Activated CD4-positive, CD25-positive, alpha-beta regulatory T cell treated with anti-CD3 and anti-CD28 coated beads, Interleukin-2, amount 50 U/mL, for 24 hours (primary cell): ENCODE measurements around the gene PEX5.
A peak's percentile ranks its signal among the peaks of the same experiment; 100 is the strongest.

Experiments
- ATAC-seq, 2 donors: fragments of 150-1000 bp; cut with Tn5 transposase; one replicate each; pipeline ENCODE4 v1.10.0; 2021; ENCODE audit warnings: mild to moderate bottlenecking in 1 of 2, moderate library complexity in 1 of 2

Gene PEX5

DNA sequence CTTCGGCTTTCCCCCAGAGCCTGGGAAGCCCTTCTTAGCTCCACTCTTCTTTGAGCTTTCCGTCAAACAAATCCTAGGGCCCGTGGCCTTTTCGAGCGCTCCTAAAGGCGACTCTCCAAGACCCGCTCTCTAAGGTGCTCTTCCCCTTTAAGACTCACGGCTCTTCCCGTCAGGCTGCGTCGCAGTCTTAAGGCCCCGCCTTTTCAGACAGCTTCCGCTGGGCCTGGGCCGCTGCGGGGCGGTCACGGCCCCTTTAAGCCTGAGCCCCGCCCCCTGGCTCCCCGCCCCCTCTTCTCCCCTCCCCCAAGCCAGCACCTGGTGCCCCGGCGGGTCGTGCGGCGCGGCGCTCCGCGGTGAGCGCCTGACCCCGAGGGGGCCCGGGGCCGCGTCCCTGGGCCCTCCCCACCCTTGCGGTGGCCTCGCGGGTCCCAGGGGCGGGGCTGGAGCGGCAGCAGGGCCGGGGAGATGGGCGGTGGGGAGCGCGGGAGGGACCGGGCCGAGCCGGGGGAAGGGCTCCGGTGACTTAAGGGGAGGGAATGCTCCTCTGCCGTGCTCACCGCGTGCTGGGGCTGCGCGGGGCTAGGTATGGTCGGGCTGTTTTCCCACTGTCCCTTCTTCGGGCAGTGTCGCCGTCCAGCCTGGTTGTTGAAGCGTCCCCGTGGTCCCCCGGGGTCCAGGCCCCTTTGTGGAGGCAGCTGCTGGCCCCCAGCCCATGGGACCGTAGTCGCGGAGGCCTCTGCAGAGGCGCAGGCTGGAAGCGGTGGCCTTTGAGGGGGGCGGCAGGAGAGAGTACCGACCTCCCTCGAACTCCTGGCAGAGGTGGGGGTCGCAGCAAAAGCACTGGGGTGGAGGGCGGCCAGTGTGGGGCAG, at the start of gene PEX5:
PEX5 (plus strand) TSS at position 289 of the 870 bp plus-strand sequence. CDS start 692 bp downstream, outside the sequence.
- peak; percentile 98 for ATAC-seq

DNA sequence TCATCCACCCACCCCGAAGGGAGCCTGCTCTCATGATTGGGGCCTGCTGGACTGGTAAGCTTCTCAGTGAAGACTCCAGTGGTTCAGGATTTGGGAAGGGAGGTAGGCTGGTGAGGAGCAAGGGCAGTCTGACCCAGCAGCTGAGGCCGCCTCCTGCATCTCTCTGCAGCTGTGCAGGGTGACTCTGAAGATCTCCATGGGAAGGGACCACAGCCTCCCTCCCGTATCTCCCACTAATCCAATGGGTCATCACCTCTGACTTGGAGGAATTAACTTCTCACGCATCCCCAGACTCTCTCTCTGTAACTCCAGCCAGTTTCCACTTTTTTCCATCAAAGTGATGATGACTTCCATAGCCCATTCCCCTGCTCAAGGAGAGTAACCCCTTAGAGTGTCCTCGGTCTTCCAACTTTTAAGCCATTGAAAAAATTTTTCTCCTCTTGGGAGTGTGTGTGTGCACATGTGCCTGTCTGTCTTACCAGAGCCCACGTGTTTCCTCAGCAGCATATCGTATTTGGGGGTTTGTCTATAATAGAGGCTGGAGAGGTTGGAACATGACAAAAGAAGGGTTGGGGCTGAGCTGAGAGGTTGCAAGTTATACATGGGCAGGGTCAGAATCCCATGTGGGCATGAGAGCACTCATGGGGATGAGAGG, 48.0 kb upstream of the PEX5 start:
- ATAC-seq = no peak

GRCh38 chr12:7142056-7142644, 47.3 kb upstream of the PEX5 start:
- peak; percentile 78 to 85 for ATAC-seq

DNA sequence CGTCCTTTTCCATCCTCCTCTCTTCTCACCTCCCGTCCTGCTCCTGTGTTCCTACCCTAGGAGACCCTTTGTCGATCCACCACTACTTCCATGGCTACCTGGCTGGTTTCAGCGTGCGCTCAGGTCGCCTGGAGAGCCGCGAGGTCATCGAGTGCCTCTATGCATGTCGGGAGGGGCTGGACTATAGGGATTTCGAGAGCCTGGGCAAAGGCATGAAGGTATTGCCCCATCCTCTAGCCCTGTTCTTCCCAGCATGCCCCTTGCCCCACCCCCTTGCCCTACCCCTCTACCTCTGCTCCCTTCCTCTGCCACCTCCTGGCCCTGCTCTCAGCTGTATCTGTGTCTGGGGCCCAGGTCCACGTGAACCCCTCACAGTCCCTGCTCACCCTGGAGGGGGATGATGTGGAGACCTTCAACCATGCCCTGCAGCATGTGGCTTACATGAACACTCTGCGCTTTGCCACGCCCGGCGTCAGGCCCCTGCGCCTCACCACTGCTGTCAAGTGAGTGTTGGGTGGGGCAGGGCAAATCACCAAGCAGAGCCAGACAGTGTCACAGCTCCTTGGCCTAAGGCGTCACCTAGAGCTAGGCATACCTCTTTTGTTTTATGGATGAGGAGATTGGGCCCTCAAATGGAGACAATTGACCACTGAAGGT, 46.5 kb upstream of the PEX5 start:
- ATAC-seq = no peak

DNA sequence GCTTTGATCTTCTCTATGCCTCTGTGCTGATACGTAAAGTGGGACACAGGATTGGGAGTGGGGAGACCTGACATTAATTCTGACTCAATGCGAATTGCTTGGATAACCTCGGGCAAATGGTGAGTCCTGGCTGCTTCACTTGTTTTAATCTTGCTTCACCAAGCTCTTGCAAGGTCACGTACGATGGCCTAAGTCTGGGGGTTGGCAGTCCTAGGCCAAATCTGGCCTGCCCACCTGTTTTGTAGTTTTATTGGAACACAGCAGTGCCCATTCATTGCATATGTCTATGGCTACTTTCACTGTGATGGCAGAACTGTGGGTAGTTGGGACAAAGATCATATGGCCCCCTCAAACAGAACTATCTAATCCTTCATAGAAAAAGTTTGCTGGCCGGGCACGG, 45.9 kb upstream of the PEX5 start:
- no peak for ATAC-seq

- no peak for ATAC-seq
Observed at GRCh38 chr12:7144414-7145120, 44.9 kb upstream of the PEX5 start.

DNA sequence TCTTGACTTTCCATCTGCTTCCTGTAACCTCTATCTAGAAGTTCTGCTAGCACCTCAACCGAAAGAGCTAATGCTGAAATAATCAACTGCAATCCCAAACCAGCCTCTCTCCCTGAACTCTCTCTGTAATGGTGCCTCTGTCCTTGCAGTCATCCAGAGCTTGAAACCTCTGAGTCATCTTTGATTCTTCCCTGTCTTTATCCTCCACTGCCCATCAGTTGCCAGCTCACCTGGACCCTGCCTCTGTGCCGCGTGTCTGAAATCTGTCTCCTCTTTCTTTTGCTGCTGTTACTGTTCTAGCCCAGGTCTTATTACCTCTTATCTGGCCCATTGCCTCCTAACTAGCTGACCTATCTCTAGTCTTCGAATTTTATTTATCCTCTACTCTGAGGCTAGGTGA, 43.8 kb upstream of the PEX5 start:
- no peak for ATAC-seq

- ATAC-seq = no peak
Observed at GRCh38 chr12:7146228-7146627, 43.3 kb upstream of the PEX5 start.

DNA sequence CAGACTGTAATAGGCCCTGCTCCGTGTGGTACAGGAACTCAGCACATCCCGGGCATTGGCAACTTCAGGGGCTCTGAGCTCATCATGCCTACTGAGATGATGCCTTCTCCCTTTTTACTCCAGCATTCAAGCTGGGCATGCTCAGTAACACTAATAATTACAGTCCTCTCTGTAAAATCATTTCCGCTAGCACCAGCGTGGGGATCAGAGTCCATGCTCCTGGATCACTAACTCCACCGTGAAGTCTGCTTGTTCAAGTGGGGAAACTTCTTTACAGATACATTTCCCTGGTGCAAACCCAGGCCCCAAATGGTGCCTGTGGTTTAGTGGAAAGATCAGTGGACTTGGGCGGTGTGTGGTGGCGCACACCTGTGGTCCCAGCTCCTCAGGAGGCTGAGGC, 42.6 kb upstream of the PEX5 start:
- ATAC-seq = no peak

- ATAC-seq = no peak
Observed at GRCh38 chr12:7150356-7150755, 39.1 kb upstream of the PEX5 start.

DNA sequence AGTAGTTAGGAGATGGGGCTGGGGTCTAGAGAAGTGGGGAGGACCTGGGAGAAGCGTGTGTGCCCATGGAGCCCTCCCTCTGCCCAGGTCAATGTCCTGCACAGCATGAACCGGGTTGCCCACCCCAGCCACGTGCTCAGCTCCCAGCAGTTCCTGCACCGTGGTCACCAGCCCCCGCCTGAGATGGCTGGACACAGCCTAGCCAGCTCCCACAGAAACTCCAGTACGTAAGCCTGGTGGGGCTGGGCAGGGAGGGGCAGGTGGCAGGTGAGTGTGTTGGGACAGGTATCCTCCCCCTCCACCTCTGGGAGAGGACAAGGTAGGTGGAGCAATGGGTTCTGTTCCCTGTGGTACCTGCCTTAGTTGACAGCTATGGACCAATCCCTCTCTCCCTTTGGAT, 38.6 kb upstream of the PEX5 start:
- ATAC-seq = no peak

GRCh38 chr12:7151532-7151931, 38.0 kb upstream of the PEX5 start:
- no peak for ATAC-seq

- ATAC-seq = no peak
Observed at GRCh38 chr12:7152818-7153217, 36.7 kb upstream of the PEX5 start.

DNA sequence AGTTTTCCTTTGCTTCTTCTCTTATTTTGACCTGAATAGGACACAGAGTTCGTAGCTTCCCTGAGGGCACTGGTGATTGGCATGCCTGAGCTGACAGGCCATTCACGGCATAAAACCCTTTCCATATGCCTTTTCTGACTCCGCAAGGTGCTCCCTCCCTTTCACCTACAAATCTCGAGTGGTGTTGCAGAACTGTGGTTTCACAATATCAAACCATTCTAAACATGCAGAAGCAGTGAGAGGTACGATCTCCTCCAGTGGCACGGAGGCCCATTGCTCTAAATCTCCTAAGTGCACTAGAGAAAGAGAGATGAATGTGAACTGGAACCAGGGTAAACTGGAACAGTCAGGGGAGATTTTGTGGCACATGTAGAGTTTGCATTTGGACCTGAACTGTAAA, 35.4 kb upstream of the PEX5 start:
- no peak for ATAC-seq

DNA sequence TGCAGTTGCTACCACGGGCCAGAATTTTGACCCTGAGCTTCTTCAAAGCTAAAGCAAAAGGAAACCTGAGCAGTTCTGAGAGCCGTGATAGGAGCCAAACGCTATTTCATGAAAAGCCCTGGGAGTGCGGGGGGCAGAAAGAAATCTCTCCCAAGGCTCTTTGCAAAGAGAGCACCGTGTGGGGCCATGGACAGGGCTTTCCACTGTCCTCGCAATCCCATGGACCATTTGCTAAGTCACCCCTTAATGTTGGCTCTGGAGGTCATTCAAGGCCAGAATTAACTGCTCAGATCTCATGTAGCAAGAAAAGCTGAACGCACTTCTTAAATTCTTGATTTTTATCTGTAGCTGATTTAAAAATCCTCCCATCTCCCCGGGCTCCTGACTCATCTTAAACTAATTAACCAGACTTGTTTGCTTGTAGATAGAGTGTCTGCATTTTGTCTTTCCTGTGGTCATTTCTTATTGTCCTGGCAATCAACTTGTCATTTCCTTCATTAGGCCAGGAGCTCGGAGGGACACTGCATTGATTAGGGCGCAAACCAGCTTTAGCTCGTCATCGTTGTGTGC, 34.5 kb upstream of the PEX5 start:
- ATAC-seq = no peak

GRCh38 chr12:7155471-7156034, 33.9 kb upstream of the PEX5 start:
- no peak for ATAC-seq

DNA sequence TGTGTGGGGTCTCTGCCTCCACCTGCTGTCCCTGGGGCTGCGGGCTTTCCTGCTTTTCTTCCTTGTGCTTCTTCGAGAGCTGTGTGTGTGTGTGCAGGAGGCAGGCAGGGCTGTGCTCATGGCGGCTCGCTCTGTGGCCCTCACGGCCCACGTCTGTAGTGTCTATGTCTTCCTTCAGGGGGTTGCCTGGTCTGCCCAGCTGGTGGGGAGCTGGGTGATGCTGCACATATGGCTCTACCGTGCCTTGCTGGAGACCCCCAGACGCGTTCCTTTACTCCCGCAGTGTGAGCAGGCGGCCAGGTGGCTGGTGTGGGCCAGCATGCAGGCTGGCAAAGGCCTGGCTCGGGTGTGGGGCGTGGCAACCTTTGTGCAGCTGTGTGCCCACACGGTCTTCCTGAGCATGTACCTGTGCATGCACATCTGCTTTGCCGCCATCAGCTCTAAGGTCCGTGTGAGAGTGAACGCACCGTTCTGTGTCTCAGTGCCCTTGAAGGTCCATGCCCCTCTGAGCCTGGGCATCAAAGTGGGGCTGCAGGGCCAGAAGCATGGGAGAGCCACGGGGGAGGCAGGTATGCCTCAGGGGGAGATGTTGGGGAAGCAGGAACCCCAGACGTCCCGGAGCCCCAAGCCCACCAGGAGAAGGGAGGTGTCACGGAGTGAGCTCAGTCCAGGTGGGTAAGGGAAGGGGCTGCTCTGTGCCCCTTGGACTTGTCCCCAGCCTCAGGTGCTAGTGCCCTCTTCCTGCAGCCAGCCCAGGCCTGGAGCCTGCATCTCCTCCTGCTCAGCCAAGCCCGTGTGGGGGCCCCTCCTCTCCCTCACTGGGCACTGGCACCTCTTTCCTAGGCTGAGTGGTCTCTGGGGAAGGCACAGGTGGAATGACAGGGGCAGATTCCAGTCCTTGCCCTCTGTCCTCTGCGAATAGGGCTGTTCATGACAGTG, 33.0 kb upstream of the PEX5 start:
- no peak for ATAC-seq

DNA sequence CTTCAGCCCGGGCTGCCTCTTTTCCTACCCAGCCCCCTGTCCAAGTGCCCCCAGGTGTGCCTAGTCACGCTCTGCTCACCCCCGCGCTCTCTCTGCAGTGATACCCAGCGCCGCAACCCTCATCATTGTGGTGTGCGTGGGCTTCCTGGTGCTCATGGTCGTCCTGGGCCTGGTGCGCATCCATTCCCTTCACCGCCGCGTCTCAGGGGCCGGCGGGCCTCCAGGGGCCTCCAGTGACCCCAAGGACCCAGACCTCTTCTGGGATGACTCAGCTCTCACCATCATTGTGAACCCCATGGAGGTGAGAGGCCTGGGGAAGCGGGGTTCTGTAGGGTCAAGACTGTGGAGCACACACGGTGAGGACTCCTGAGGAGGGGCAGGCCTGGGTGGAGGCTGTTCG, 32.1 kb upstream of the PEX5 start:
- no peak for ATAC-seq

DNA sequence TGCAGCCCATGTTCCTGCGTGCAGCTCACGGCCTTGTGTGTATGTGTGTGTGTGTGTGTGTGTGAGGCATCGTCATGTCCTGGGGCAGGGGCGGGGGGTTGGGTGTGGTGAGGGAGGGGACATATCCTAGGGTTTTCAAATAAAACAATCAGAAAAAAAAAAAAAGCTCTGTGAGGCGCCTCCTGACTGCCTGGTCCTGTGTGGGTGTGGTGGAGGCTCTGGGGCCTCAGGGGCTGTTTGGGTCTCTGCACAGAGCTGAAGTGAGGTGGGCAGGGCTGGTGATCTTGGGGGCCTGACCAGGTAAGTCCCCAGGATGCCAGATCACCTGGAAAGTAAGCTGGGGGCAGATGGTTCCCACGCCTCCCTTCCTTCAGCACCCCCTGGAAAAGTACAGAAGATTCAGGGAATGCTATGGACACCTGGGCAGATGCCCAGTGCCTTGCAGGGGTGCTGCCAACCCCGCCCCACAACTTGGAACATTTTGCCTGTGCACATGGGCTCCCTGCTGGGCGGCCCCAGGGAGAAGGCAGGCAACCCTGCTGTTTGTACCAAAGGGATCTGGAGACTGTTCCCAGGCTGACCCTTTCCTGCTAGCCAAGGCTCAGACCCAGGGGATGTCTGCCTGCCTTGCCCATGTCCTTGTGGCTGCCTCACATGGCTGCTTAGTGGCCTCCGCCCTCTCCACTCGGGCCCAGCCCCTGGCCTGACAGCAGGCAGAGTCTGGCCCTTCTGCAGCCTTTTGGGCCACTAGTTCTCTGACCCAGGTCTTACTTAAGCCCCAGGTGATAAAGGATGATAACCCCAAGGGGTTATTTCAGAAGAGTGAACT, 30.5 kb upstream of the PEX5 start:
- no peak for ATAC-seq

GRCh38 chr12:7160183-7160582, 29.3 kb upstream of the PEX5 start:
- ATAC-seq = no peak
